PC-3 (cell line): ENCODE measurements around the gene NEU1.

Experiments
- EZH2 ChIP-seq: fragments of 300-600 bp; sonication (generic); IDR thresholded peaks from one replicate; pipeline ENCODE4 v1.6.1; 2017; ENCODE audit warnings: antibody characterized with exemption, mild to moderate bottlenecking, low read length; ENCODE audit not compliant: unreplicated experiment
- EZH2phosphoT487 ChIP-seq: fragments of 300-600 bp; sonication (generic); IDR thresholded peaks from 2 replicates; pipeline ENCODE4 v1.6.1; 2018; ENCODE audit warnings: mild to moderate bottlenecking, antibody characterized with exemption, low read length, borderline replicate concordance
- TF ChIP-seq, protein P1 (sequence below): fragments of 300-600 bp; sonication (generic); conservative IDR thresholded peaks from 2 replicates; pipeline ENCODE4 v1.5.1; 2017; ENCODE audit warnings: antibody characterized with exemption, low read depth, mild to moderate bottlenecking, low read length

DNA sequence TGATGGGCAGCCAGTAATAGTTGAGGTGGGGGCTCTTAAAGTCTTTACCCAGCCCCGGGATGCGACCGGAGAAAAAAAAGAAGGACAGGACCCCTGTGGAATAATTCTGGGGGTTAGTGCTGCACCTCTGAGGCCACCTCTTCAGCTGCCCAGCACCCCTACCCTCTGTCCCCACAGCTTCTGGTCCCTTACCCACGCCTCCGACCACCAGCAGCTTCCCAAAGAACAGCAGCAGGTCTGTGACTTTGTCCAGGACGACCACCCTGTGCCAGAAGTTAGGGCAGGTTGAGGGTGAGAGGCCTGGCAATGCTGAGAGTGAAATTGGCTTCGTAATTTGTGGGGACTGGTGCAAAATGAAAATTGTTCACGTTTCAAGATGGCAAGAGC is 2.2 kb upstream of the NEU1 start:
- TF ChIP-seq, protein P1, sequence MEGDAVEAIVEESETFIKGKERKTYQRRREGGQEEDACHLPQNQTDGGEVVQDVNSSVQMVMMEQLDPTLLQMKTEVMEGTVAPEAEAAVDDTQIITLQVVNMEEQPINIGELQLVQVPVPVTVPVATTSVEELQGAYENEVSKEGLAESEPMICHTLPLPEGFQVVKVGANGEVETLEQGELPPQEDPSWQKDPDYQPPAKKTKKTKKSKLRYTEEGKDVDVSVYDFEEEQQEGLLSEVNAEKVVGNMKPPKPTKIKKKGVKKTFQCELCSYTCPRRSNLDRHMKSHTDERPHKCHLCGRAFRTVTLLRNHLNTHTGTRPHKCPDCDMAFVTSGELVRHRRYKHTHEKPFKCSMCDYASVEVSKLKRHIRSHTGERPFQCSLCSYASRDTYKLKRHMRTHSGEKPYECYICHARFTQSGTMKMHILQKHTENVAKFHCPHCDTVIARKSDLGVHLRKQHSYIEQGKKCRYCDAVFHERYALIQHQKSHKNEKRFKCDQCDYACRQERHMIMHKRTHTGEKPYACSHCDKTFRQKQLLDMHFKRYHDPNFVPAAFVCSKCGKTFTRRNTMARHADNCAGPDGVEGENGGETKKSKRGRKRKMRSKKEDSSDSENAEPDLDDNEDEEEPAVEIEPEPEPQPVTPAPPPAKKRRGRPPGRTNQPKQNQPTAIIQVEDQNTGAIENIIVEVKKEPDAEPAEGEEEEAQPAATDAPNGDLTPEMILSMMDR: no peak
- TF ChIP-seq EZH2 (no peak), EZH2phosphoT487 (no peak)
